PC-9 (cell line): ENCODE data around the gene HGF. TPM values are rescaled to one million over a fixed set of nuclear protein-coding genes. Genes with fewer than 3 reads are reported as not detected.
"Not testable (repeated sequence)": the region's sequence is repeated elsewhere in the genome, so short reads cannot be mapped to it uniquely, and the experiment has no call there.

ENCODE experiments used
- BruUV-seq: library from RNA; stranded (reverse); fragments of 400-500 nt; replicated peaks from 2 replicates; lab custom pipeline; 2021; lab: Mats Ljungman, UMichigan
- CTCF ChIA-PET: fragments of 300-600 bp; sonication (Branson Sonifier 250); formaldehyde crosslinking; loops from one replicate; lab custom pipeline; 2022; ENCODE audit warnings: antibody characterized with exemption; lab: Charles Lee
- POLR2A ChIA-PET: fragments of 300-600 bp; sonication (Branson Sonifier 250); formaldehyde crosslinking; loops from one replicate; lab custom pipeline; 2022; ENCODE audit warnings: antibody characterized with exemption; ENCODE audit not compliant: unreplicated experiment; lab: Charles Lee
- DNase-seq, 2 experiments: peaks; one replicate each; pipeline versions ENCODE4 v3.0.0 to v3.0.0-alpha.2; 2015 to 2022; ENCODE audit warnings: mixed read lengths in 1 of 2
- H2AFZ ChIP-seq: fragments of 200-600 bp; sonication (generic); 2 replicates; pipeline ENCODE4 v1.8.1; 2017; ENCODE audit warnings: antibody characterized with exemption
- H3F3A ChIP-seq: fragments of 200-600 bp; sonication (generic); 2 replicates; pipeline ENCODE4 v1.8.1; 2017; ENCODE audit warnings: antibody characterized with exemption, mild to moderate bottlenecking, low read depth; ENCODE audit not compliant: insufficient read depth
- H3K27ac ChIP-seq: fragments of 200-600 bp; sonication (generic); 2 replicates; pipeline ENCODE4 v1.6.1; 2016; ENCODE audit warnings: mixed run types
- H3K27me3 ChIP-seq: fragments of 200-600 bp; sonication (generic); 2 replicates; pipeline ENCODE4 v1.6.1; 2016; ENCODE audit warnings: low read depth, mixed run types; ENCODE audit not compliant: insufficient read depth
- H3K36me3 ChIP-seq: fragments of 200-600 bp; sonication (generic); 2 replicates; pipeline ENCODE4 v1.6.1; 2016; ENCODE audit warnings: low read depth, mixed run types
- H3K4me1 ChIP-seq: fragments of 200-600 bp; sonication (generic); replicated peaks from 2 replicates; pipeline ENCODE4 v1.6.1; 2016; ENCODE audit warnings: mixed run types; ENCODE audit not compliant: insufficient read depth
- H3K4me2 ChIP-seq: fragments of 200-600 bp; sonication (generic); 2 replicates; pipeline ENCODE4 v1.6.1; 2017; ENCODE audit warnings: mixed run types
- H3K4me3 ChIP-seq: fragments of 200-600 bp; sonication (generic); 2 replicates; pipeline ENCODE4 v1.6.1; 2016; ENCODE audit warnings: mixed run types
- H3K79me2 ChIP-seq: fragments of 200-600 bp; sonication (generic); 2 replicates; pipeline ENCODE4 v1.6.1; 2017; ENCODE audit warnings: low read depth, mixed run types
- H3K9me2 ChIP-seq: fragments of 200-600 bp; sonication (generic); 2 replicates; pipeline ENCODE4 v1.8.1; 2017; ENCODE audit warnings: mild to moderate bottlenecking; ENCODE audit not compliant: insufficient read depth
- H3K9me3 ChIP-seq: fragments of 200-600 bp; sonication (generic); 2 replicates; pipeline ENCODE4 v1.8.1; 2016; ENCODE audit warnings: low read depth; ENCODE audit not compliant: insufficient read depth
- H4K20me1 ChIP-seq: fragments of 200-600 bp; sonication (generic); 2 replicates; pipeline ENCODE4 v1.8.1; 2017; ENCODE audit not compliant: insufficient read depth
- CTCF ChIP-seq: fragments of 200-600 bp; sonication (generic); conservative IDR thresholded peaks from 2 replicates; pipeline ENCODE4 v1.6.1; 2017; ENCODE audit warnings: mixed run types, antibody characterized with exemption, mild to moderate bottlenecking, moderate library complexity
- EZH2 ChIP-seq: fragments of 200-600 bp; sonication (generic); IDR thresholded peaks from 2 replicates; pipeline ENCODE4 v1.8.0; 2017; ENCODE audit warnings: antibody characterized with exemption, low read depth
- intact Hi-C: fragments of 100-400 bp; cut with micrococcal nuclease; formaldehyde crosslinking; loops from one replicate; pipeline ENCODE4 v1.10.0; 2022; ENCODE audit not compliant: unreplicated experiment
- total RNA-seq: library from RNA; stranded (reverse); gene quantifications from 2 replicates; pipeline ENCODE4 v1.2.3, GENCODE V29; 2021

HGF gene
- total RNA-seq, 1 experiment from 2014 or later: not detected

- Histone ChIP-seq H4K20me1 (no peaks in the 10 kb centered on the region), H3K9me3 (no peaks in the 10 kb centered on the region), H3F3A (no peaks in the 10 kb centered on the region), H3K9me2 (no peaks in the 10 kb centered on the region), H3K4me1 (no peaks in the 10 kb centered on the region), H2AFZ (no peak overlapping the region), H3K79me2 (no peaks in the 10 kb centered on the region), H3K36me3 (no peaks in the 10 kb centered on the region), H3K27me3 (no peaks in the 10 kb centered on the region), H3K27ac (no peak overlapping the region), H3K4me2 (no peak overlapping the region), H3K4me3 (no peak overlapping the region)
- intact Hi-C loops: no loop called here
- ChIA-PET CTCF (no interaction called here), POLR2A (no interaction called here)
- no peak for DNase-seq
- no TSS peak for BruUV-seq
- TF ChIP-seq EZH2 (no peak), CTCF (no peak)
Observed at GRCh38 chr7:81811956-81812865, 42.4 kb upstream of the HGF start.

GRCh38 chr7:81810476-81811155 is 40.8 kb upstream of the HGF start:
- H3K27me3 ChIP-seq: no peaks in the 10 kb centered on the region
- DNase-seq: no peak
- H3K4me1 ChIP-seq: no peaks in the 10 kb centered on the region
- no peak overlapping the region for H3K4me2 ChIP-seq
- H3K9me3 ChIP-seq: no peaks in the 10 kb centered on the region
- intact Hi-C loops: no loop called here
- no peak overlapping the region for H3K4me3 ChIP-seq
- no peaks in the 10 kb centered on the region for H3K79me2 ChIP-seq
- H4K20me1 ChIP-seq: no peaks in the 10 kb centered on the region
- H3F3A ChIP-seq: no peaks in the 10 kb centered on the region
- ChIA-PET CTCF (no interaction called here), POLR2A (no interaction called here)
- H3K36me3 ChIP-seq: no peaks in the 10 kb centered on the region
- TF ChIP-seq EZH2: no peak
- no peak for TF ChIP-seq CTCF
- no peak overlapping the region for H2AFZ ChIP-seq
- no TSS peak for BruUV-seq
- no peak overlapping the region for H3K27ac ChIP-seq
- H3K9me2 ChIP-seq: no peaks in the 10 kb centered on the region

- intact Hi-C loops, H3K4me1 ChIP-seq, H3K4me3 ChIP-seq, H3K36me3 ChIP-seq, H3K79me2 ChIP-seq, BruUV-seq, DNase-seq, H3K4me2 ChIP-seq, H4K20me1 ChIP-seq, H2AFZ ChIP-seq, H3F3A ChIP-seq, H3K9me3 ChIP-seq, CTCF ChIA-PET, H3K9me2 ChIP-seq, H3K27me3 ChIP-seq, H3K27ac ChIP-seq, POLR2A ChIA-PET: not testable (repeated sequence)
Observed at GRCh38 chr7:81808310-81808709, 38.5 kb upstream of the HGF start.
